Right renal cortex interstitium (tissue), 3 donors: ENCODE measurements around the gene IMP3. TPM values are rescaled to one million over a fixed set of nuclear protein-coding genes. Genes with fewer than 3 reads are reported as not detected.

Experiments used
- DNase-seq, 3 donors: peaks; one replicate each; pipeline ENCODE4 v3.0.0-alpha.2; 2013; ENCODE audit warnings: low read depth in 3 of 3, low spot score in 2 of 3
- polyA plus RNA-seq, 3 donors: library from polyadenylated mRNA; unstranded; fragments of 120-200 nt; gene quantifications; one replicate each; pipeline ENCODE4 v1.2.1, GENCODE V29; 2013; ENCODE audit not compliant: insufficient read length in 3 of 3

The IMP3 gene
- polyA plus RNA-seq, 3 donors = 46.1 to 56.4 (median 53.6) TPM

DNA sequence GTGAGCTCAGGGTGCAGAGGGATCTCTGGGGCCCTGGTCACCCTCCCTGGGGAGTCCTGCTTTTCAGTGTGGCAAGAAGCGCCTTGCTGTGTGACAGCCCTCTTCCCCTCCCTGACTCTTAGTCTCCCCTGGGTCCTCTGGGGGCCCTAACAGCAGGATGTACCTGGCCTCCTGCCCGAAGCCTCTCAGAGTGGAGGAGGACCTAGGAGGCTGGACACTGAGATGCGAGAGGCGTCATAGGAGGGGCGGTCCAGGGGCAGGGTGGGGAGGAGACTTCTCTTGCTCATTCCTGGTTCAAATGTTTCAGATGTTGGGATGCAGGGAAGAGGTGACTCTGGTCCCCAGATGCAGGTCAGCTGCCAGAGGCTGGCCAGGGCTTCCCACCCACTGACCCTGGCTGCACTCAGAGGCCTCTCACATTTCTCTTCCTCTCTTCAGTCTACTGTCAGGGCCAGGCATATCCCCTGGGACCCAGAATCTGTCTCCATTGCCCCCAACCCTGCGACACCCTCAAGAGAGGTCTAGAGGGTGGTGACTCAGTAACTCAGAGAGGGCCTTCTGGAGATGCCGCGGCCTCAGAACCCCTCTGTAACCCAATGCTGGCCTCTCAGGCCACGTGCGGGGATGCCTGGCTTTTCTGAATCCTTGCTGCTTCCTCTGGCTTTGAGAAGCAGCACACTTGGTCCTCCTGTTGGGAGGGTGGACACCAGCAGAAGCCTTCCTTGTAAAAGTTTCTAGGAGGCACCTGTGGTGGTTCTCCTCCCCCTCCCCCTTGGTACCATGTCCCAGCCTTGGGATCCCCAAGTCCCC lies 33.6 kb upstream of the IMP3 start:
- DNase-seq = peak in 2 of 3 donors; percentile 14 to 36

GRCh38 chr15:75672646-75673425 lies 32.8 kb upstream of the IMP3 start:
- no peak for DNase-seq

- no peak for DNase-seq
These were observed 31.9 kb upstream of the IMP3 start for GRCh38 chr15:75671730-75672602.

- no peak for DNase-seq
These were observed 29.8 kb upstream of the IMP3 start for GRCh38 chr15:75669879-75670212.

DNA sequence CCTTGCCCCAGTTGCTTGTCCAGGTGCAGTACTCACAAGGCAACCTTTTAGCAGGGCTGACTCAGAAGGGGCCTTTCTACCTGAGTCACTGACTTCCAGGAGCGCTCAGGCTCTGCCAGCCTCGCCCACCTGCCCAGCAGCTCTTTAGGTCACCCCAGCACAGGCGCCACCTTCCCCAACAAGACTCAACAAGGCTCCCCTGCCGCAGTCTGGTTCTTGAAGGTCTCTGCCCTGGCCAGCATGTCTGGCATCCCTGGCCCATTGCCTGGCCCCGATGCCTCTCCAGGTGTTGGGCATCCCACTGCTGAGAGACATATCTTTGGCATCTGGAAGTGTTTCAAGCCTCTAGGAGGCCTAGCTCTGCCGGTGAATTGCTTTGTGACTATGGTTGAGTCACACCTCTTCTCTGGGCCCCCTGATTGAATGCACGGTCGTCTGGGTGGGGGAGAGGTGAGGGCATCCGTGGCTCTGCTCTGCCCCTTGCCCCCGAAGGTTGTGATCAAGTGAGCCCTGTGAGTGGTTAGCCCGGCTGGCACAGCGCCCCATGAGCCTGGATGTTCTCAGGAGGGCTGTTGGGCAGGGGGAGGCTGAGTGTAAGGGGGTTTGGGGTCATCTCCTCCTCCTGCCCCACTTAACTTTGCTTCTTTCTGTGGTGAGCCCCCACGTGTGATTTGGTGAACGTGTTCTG lies 29.3 kb upstream of the IMP3 start:
- no peak for DNase-seq

DNA sequence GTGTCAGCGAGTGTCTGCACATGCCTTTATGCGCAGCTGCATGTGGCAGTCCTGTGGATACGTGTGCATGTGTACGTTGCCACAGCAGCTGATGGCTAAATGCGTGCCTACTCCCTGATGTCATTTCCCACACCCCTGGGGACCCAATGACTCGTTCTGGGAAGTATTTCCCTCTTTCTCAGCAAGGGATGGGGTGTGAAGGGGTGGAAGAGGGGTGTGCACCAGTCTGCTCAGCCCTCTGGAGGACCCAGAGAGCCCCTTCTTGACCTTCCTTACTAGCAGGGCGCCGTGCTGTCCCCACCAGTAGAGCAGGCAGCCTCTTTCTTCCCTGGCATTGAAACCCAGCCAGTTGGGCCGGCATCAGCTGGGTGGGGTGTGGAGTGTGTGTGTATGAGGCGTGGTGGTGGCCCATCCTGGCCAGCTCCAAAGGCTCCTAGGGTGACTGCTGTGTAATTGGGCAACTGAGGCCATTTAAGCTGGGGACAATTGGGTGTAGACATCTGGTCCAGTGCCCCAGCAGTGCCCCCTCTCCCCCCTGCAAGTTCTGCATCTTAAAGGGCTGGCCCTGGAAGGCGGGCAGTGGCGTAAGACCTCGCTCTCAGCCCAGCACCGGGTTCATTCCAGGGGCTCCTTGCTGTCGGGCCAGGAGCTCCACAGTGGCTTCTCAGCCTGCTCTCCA lies 26.9 kb upstream of the IMP3 start:
- no peak for DNase-seq

DNA sequence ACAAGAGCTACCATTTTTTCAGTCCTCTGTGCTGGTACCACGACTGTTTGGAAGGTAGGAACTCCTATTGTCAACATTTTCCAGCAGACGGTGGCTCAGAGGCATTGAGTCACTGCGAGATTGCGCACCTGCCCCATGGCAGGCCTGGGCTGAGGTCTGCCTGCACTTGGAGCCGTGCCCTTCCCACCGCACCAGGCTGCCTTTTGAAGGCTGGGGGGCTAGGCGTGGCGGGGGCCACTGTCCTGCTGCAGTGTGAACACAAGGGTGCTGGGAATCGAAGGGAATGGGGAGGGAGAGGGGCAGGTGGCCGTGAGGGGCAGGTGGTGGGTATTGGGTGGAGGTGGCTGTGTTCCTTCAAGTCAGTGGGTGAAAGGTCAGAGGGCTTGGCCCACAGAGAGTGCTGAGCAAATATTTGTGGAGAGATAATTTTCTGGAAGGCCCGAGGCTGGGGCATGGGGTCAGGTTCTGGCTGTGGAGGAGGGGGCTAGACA lies 24.0 kb upstream of the IMP3 start:
- DNase-seq = no peak

DNA sequence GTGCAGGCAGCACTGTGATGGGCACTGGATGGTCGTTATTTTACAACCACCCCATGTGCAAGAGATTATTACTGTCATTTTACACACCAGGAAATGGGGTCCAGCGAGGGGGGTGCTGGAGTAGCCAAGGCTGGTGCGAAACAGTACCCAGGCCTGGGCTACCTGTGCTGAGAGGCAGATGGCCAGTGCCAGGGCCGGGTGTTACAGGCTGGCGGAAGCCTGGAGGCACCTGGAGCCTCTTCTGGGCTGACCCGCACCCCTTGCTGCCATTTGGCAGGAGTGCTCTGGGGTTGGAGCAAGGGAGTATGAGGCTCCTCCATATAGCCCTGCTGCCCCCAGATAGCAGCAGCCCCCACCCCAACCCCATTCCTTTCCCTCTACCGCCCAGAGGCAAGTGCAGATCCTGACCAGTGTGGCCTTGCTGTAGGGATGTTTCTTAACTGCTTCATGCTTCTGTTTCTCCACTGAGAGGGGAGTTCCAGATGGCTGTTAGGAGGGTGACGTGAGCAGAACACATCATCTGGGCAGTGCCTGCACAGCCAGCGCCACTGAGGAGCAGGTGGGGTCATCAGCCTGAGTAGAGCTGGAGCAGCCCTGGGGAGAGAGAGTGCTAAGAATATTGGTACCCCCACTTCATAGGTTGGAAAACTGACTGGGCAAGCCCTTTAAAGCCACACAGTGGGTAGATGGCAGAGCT lies 22.9 kb upstream of the IMP3 start:
- no peak for DNase-seq

GRCh38 chr15:75661756-75662140 lies 21.7 kb upstream of the IMP3 start:
- no peak for DNase-seq

GRCh38 chr15:75661100-75661755 lies 21.2 kb upstream of the IMP3 start:
- DNase-seq = no peak

- no peak for DNase-seq
These were observed 20.1 kb upstream of the IMP3 start for GRCh38 chr15:75659928-75660645.

GRCh38 chr15:75659141-75659771 lies 19.2 kb upstream of the IMP3 start:
- no peak for DNase-seq

GRCh38 chr15:75656813-75657212 lies 16.8 kb upstream of the IMP3 start:
- no peak for DNase-seq

DNA sequence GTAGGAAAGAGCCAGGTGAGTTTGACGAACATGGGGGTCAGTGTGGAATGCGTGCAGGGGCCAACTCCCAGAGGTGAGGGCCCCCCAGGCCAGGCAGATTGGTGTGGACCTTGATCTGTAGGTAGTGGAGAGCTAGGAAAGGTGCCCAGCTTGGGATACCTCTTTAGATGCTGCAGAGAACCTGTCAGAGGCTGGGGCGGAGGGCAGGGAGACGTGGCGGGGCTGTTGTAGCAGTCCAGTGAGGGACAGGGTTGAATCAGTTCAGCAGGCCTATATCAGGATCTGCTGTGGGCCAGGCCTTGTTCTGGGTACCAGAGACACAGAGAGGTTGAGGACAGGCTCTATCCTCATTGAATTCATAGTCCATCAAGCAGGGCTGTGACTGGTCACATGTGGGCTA lies 16.3 kb upstream of the IMP3 start:
- no peak for DNase-seq

DNA sequence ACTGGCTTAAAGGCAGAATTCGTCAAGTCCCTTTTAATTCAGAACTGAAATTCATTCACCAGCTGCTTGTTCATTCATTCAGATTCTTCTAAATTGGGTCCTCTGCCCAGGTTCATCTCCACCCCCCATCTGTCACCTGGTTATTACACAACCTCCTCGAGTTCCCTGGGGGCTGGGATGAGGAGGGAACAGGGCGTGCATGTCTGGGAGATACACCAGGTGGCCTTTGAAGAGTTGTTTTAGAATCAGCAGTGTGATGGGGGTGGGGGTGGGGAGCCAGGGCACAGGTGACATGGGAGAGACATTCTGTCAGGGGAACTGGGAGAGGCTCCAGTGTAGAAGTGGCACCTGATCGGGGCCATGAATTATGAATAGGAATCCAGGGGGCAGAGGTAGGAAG lies 15.9 kb upstream of the IMP3 start:
- no peak for DNase-seq

DNA sequence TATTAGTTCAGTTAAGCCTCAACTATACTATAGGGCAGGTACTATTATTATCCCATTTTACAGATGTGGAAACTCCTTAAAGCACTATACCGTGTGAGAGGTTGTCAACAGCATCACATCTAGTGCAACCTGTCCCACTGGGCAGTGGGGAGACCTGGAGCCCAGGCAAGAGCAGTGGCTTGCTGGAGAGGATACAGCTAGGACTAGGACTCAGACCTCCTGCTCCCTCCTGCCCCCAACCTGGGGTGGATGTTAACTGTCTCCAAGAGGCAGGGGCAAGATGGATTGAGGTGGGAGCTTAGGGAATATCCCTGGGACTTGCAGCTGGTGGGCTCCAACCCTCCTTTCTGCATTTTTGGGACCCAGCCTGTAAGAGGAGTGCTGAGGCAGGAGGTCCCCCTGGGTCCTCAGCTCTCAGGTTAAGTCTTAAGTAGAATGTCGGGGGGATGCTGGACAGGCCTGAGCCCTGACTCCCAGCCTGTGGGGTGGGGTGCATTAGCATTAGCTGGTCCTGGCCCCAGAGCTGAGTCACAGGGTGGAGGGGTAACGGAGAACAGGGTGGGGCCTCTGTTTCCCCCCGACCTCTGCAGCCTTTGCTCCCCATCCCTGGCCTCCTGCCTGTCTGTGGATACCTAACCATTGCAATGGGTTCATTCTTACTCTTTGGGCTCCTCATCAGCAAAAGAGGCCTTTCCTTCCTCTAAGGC lies 14.3 kb upstream of the IMP3 start:
- DNase-seq = no peak

DNA sequence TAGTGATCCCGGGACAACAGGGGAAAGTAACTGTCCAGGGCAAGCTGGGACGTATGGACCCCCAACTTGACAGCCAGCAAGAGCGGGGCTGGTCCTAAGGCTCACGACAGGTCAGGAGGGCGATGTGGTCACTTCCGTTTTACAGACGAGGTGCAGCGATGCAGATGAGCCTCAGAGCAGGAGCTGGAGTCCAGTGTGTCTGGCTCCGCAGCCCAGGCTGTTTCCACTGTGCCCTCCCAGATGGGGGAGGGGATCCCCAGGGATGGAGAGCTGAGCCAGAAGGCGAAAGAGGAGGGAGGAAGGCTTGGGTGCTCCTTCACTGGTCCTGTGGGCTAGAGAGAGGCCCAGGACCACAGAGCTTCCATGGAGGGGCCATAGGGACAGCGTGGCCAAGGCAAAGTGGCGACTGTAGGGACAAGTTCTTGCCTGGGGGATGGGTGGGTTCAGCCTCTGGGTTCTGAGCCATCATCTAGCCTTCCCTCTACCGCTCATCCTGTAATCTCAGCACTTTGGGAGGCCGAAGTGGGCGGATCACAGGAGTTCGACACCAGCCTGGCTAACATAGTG lies 13.4 kb upstream of the IMP3 start:
- DNase-seq = no peak
